OCI-LY7 (cell line): ENCODE data around the gene PNKP. TPM values are rescaled to one million over a fixed set of nuclear protein-coding genes. Genes with fewer than 3 reads are reported as not detected.

Experiments
- BruUV-seq: library from RNA; stranded (reverse); fragments of 400-500 nt; replicated peaks from 2 replicates; lab custom pipeline; 2021; lab: Mats Ljungman, UMichigan
- CTCF ChIA-PET: fragments of 300-600 bp; sonication (Branson Sonifier 250); formaldehyde crosslinking; loops from one replicate; lab custom pipeline; 2022; ENCODE audit warnings: antibody characterized with exemption; ENCODE audit not compliant: unreplicated experiment; lab: Charles Lee
- POLR2A ChIA-PET: fragments of 300-600 bp; sonication (Branson Sonifier 250); formaldehyde crosslinking; loops from one replicate; lab custom pipeline; 2022; ENCODE audit warnings: antibody characterized with exemption; lab: Charles Lee
- DNase-seq: peaks from one replicate; pipeline ENCODE4 v3.0.0-alpha.2; 2015; ENCODE audit warnings: low spot score
- H2AFZ ChIP-seq: fragments of 200-600 bp; sonication (generic), shearing (Covaris generic); 2 replicates; pipeline ENCODE4 v1.6.1; 2014; ENCODE audit warnings: mild to moderate bottlenecking, antibody characterized with exemption, low read length, moderate library complexity
- H3K27ac ChIP-seq: fragments of 200-600 bp; sonication (generic); 2 replicates; pipeline ENCODE4 v1.5.1; 2014; ENCODE audit warnings: mixed run types, low read depth, mild to moderate bottlenecking, moderate library complexity, low read length, inconsistent platforms; ENCODE audit not compliant: poor library complexity, severe bottlenecking
- H3K36me3 ChIP-seq: fragments of 200-600 bp; sonication (generic); 2 replicates; pipeline ENCODE4 v1.6.1; 2014; ENCODE audit warnings: mild to moderate bottlenecking, antibody characterized with exemption, low read length, moderate library complexity, mixed read lengths; ENCODE audit not compliant: insufficient read depth
- H3K4me1 ChIP-seq: fragments of 200-600 bp; sonication (generic); 2 replicates; pipeline ENCODE4 v1.5.1; 2014; ENCODE audit warnings: mild to moderate bottlenecking, low read length; ENCODE audit not compliant: insufficient read depth, poor library complexity, severe bottlenecking
- H3K4me2 ChIP-seq: fragments of 200-600 bp; sonication (generic); 2 replicates; pipeline ENCODE4 v1.6.1; 2014; ENCODE audit warnings: mild to moderate bottlenecking, low read length
- H3K4me3 ChIP-seq: fragments of 200-600 bp; sonication (generic); 2 replicates; pipeline ENCODE4 v1.5.1; 2014; ENCODE audit warnings: mild to moderate bottlenecking, low read depth, low read length; ENCODE audit not compliant: poor library complexity, severe bottlenecking
- H3K79me2 ChIP-seq: fragments of 200-600 bp; sonication (generic); 2 replicates; pipeline ENCODE4 v1.6.1; 2016; ENCODE audit warnings: low read depth, mild to moderate bottlenecking, low read length, moderate library complexity, mixed read lengths; ENCODE audit not compliant: insufficient read depth
- H3K9me2 ChIP-seq: fragments of 200-600 bp; sonication (generic); 2 replicates; pipeline ENCODE4 v1.6.1; 2016; ENCODE audit warnings: mild to moderate bottlenecking, low read length, mixed read lengths; ENCODE audit not compliant: insufficient read depth
- H3K9me3 ChIP-seq: fragments of 200-600 bp; sonication (generic); 2 replicates; pipeline ENCODE4 v1.6.1; 2014; ENCODE audit warnings: mild to moderate bottlenecking, mixed run types, low read length, mixed read lengths
- H4K20me1 ChIP-seq: fragments of 200-600 bp; sonication (generic); 2 replicates; pipeline ENCODE4 v1.6.1; 2014; ENCODE audit warnings: mild to moderate bottlenecking, antibody characterized with exemption, low read length, moderate library complexity, mixed read lengths; ENCODE audit not compliant: insufficient read depth
- CTCF ChIP-seq: fragments of 200-600 bp; sonication (generic); conservative IDR thresholded peaks from 2 replicates; pipeline ENCODE4 v1.5.1; 2014; ENCODE audit warnings: mild to moderate bottlenecking, antibody characterized with exemption, low read length, moderate library complexity, mixed read lengths
- EZH2phosphoT487 ChIP-seq: fragments of 200-600 bp; sonication (generic); IDR thresholded peaks from 2 replicates; pipeline ENCODE4 v1.6.1; 2018; ENCODE audit warnings: low read depth, borderline replicate concordance, mild to moderate bottlenecking, mixed run types, antibody characterized with exemption, low read length, moderate library complexity, mixed read lengths
- intact Hi-C: fragments of 100-400 bp; cut with micrococcal nuclease; formaldehyde crosslinking; loops from one replicate; pipeline ENCODE4 v1.10.0; 2022; ENCODE audit not compliant: unreplicated experiment
- total RNA-seq, 2 experiments: library from RNA; depleted of rRNA in 1 of 2; stranded (reverse); fragments of >200 nt in 1 of 2; shearing (Covaris generic) in 1 of 2; gene quantifications; 2 replicates each; pipeline ENCODE4 v1.2.3, GENCODE V29; 2014 to 2022

The PNKP gene
- total RNA-seq, 2 experiments from 2014 or later = 90.9 to 118 TPM

DNA sequence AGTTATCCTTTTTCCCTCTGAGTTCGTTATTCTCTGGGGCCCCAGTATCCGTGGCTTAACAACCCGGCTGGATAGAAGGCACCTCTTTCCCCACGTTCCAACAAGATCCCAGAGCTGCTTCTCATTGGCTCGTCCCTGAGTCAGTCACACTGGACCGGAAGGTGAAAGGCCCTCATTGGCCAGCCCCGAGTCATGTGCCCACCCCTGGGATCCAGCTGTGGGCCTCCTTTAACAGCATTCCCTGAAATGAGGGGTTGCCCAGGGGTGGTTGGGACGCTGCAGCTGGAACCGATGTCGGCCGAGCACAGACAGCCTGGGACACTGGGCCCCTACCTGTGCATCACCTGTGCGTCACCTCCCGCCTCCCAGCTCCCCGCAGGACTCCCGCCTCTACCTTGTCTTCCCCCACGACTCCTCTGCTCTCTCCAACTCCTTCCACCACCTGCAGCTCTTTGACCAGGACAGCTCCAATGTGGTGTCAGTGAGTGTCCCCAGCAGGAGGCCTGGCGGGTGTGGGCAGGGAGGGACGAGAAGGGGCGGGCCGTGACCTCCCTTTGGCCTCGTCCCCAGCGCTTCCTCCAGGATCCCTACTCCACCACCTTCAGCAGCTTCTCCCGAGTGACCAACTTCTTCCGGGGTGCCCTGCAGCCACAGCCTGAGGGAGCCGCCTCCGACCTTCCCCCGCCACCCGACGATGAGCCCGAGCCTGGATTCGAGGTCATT, 14.5 kb upstream of the PNKP start:
- Histone ChIP-seq H2AFZ (no peak overlapping the region), H3K9me3 (no peaks in the 10 kb centered on the region), H3K9me2 (no peaks in the 10 kb centered on the region), H3K27ac (no peak overlapping the region), H3K4me2 (no peak overlapping the region), H4K20me1 (no peaks in the 10 kb centered on the region), H3K79me2 (no peaks in the 10 kb centered on the region), H3K4me3 (no peak overlapping the region), H3K4me1 (peaks cover 16% of the 10 kb centered on the region), H3K36me3 (peaks cover 26% of the 10 kb centered on the region)
- no TSS peak for BruUV-seq
- DNase-seq = no peak
- POLR2A ChIA-PET = no interaction called here
- CTCF ChIA-PET = no interaction called here
- intact Hi-C loops = no loop called here
- TF ChIP-seq CTCF (no peak), EZH2phosphoT487 (no peak)

GRCh38 chr19:49881186-49881585, 13.8 kb upstream of the PNKP start:
- H3K36me3 ChIP-seq = peaks cover 26% of the 10 kb centered on the region
- intact Hi-C loops = no loop called here
- CTCF ChIA-PET = no interaction called here
- H3K9me2 ChIP-seq = no peaks in the 10 kb centered on the region
- H3K4me1 ChIP-seq = peaks cover 16% of the 10 kb centered on the region
- TF ChIP-seq EZH2phosphoT487 (no peak), CTCF (no peak)
- BruUV-seq = no TSS peak
- no peaks in the 10 kb centered on the region for H3K9me3 ChIP-seq
- no peaks in the 10 kb centered on the region for H3K79me2 ChIP-seq
- no peak for DNase-seq
- H4K20me1 ChIP-seq = no peaks in the 10 kb centered on the region
- H3K4me2 ChIP-seq = no peak overlapping the region
- H3K4me3 ChIP-seq = no peak overlapping the region
- POLR2A ChIA-PET = no interaction called here
- no peak overlapping the region for H3K27ac ChIP-seq
- no peak overlapping the region for H2AFZ ChIP-seq

DNA sequence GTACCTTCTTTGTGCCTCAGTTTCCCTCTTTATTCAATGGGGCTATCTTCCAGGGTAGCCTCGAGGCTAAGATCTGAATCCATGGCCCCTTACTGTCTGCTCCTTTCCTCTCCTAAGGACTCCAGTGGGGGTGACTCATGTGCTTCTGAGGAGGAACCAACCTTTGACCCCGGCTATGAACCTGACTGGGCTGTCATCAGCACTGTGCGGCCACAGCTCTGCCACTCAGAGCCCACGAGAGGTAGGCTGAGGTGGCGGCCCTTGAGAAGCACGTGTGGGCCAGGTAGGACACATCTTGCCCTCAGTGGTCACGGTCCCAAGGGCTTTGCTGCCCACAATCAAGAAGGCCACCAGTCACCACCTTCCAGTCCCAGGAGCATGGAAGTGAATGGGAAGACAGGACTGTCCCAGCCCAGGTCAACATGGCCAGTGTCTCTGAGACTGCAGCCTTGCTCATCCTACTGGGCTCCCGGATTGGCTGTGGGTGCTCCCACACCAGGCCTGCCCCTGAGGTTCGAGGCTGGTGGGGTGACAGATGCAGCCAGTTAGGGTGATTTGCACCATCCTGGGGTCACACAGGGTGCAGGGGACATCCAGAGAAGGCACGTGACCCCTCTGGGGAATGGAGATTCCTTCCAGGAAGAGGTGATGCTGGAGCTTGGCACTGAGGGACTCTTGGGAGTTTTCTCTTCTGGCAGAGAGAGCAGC, 12.9 kb upstream of the PNKP start:
- Histone ChIP-seq H3K36me3 (peaks cover 26% of the 10 kb centered on the region), H3K79me2 (peaks cover 7% of the 10 kb centered on the region; the same call in 1 of the 2 replicates), H3K4me3 (no peak overlapping the region), H3K9me2 (no peaks in the 10 kb centered on the region), H3K4me1 (peaks cover 22% of the 10 kb centered on the region), H3K9me3 (no peaks in the 10 kb centered on the region), H3K4me2 (no peak overlapping the region), H2AFZ (no peak overlapping the region), H3K27ac (no peak overlapping the region), H4K20me1 (no peaks in the 10 kb centered on the region)
- intact Hi-C loops = no loop called here
- CTCF ChIA-PET = no interaction called here
- POLR2A ChIA-PET = interaction anchor here (1.0 kb wide), 1 partner anchor 11 kb away, joined by 3 read pairs; no protein-coding TSS in a partner anchor
- no TSS peak for BruUV-seq
- TF ChIP-seq CTCF (no peak), EZH2phosphoT487 (no peak)
- DNase-seq = no peak
